Sigmoid colon (tissue), 7 donors: Measurements from ENCODE around the gene ABCC9. TPM values are rescaled to one million over a fixed set of nuclear protein-coding genes. Genes with fewer than 3 reads are reported as not detected.
A peak's percentile ranks its signal among the peaks of the same experiment; 100 is the strongest.

ENCODE experiments used
- DNase-seq: peaks from one replicate; pipeline ENCODE4 v3.0.0-alpha.2; 2019
- H3K27ac ChIP-seq, 4 donors: fragments of 200-600 bp; sonication (generic); one replicate each; pipeline ENCODE4 v1.5.1; 2016 to 2019; ENCODE audit warnings: mild to moderate bottlenecking in 1 of 4
- H3K27me3 ChIP-seq, 3 donors: fragments of 200-600 bp; sonication (generic); one replicate each; pipeline ENCODE4 v1.5.1; 2019; ENCODE audit warnings: mild to moderate bottlenecking in 1 of 3
- H3K36me3 ChIP-seq, 4 donors: fragments of 200-600 bp; sonication (generic); one replicate each; pipeline ENCODE4 v1.5.1; 2016 to 2019
- H3K4me1 ChIP-seq, 4 donors: fragments of 200-600 bp; sonication (generic); one replicate each; pipeline ENCODE4 v1.5.1; 2017 to 2019
- H3K4me3 ChIP-seq, 4 donors: fragments of 200-600 bp; sonication (generic); one replicate each; pipeline ENCODE4 v1.5.1; 2017 to 2019; ENCODE audit warnings: mild to moderate bottlenecking in 2 of 4, moderate library complexity in 1 of 4
- H3K9me3 ChIP-seq, 4 donors: fragments of 200-600 bp in 3 of 4; sonication (generic) in 3 of 4; one replicate each; pipeline versions ENCODE4 v1.5.1 to v1.6.1; 2013 to 2019
- CTCF ChIP-seq, 4 experiments: fragments of 450-650 bp in 3 of 4; fragments of 200-600 bp in 1 of 4; IDR thresholded peaks; one replicate each; pipeline ENCODE4 v1.5.1; 2016 to 2019; ENCODE audit warnings: antibody characterized with exemption in 4 of 4, mild to moderate bottlenecking in 3 of 4, moderate library complexity in 2 of 4
- EP300 ChIP-seq, 4 donors: sonication (generic); formaldehyde crosslinking; IDR thresholded peaks; one replicate each; pipeline ENCODE4 v1.6.1; 2017; ENCODE audit warnings: antibody characterized with exemption in 4 of 4
- POLR2A ChIP-seq, 2 donors: fragments of 450-650 bp; IDR thresholded peaks; one replicate each; pipeline ENCODE4 v1.6.1; 2016; ENCODE audit warnings: antibody characterized with exemption in 2 of 2, mild to moderate bottlenecking in 2 of 2, moderate library complexity in 2 of 2
- POLR2AphosphoS5 ChIP-seq, 4 donors: sonication (generic); formaldehyde crosslinking; IDR thresholded peaks; one replicate each; pipeline ENCODE4 v1.6.1; 2017; ENCODE audit warnings: antibody characterized with exemption in 4 of 4
- WGBS, 2 donors: extraction: QIAGEN DNeasy Blood & Tissue Kit; methylation state at CpG; one replicate each; pipeline ENCODE4 v1.1.7; 2013; 5-methylcytosine and 5-hydroxymethylcytosine counted together
- intact Hi-C: fragments of 100-400 bp; cut with DNase I; formaldehyde crosslinking; loops from one replicate; pipeline ENCODE4 v1.15.1; 2023
- polyA plus RNA-seq, 3 donors: library from polyadenylated mRNA; stranded (reverse); fragments of 200-250 nt; gene quantifications; one replicate each; pipeline ENCODE4 v1.2.3, GENCODE V29; 2013
- total RNA-seq, 4 donors: library from RNA; depleted of rRNA; stranded (reverse); fragments of >200 nt; gene quantifications; one replicate each; pipeline ENCODE4 v1.1.0, GENCODE V29; 2016
- donor health status: healthy with polysubstance abuse.
- donor health status: Bipolar disorder and iron deficiency.
- donor health status: healthy.

Gene ABCC9
- total and polyA plus RNA-seq, 7 donors: 0.23 to 39.2 (median 28.2) TPM

- DNase-seq: no peak
- no peaks in the 10 kb centered on the region for H3K27me3 ChIP-seq
- H3K4me3 ChIP-seq: no peak overlapping the region
- H3K9me3 ChIP-seq: no peaks in the 10 kb centered on the region
- H3K4me1 ChIP-seq: peaks cover 0 to 28% (median 17%) of the 10 kb centered on the region in 4 donors
- intact Hi-C loops: loop anchor here (5.0 kb wide), 1 partner anchor 37 kb away; no protein-coding TSS in a partner anchor
- H3K27ac ChIP-seq: peak overlapping the region in 2 of 4 donors; percentile 17 to 33
- no peak for TF ChIP-seq EP300 (IDR thresholded peaks at IDR 0.05)
- no peak for TF ChIP-seq CTCF (IDR thresholded peaks at IDR 0.05)
- TF ChIP-seq POLR2A (IDR thresholded peaks at IDR 0.05): no peak
- no peak for TF ChIP-seq POLR2AphosphoS5 (IDR thresholded peaks at IDR 0.05)
- no peaks in the 10 kb centered on the region for H3K36me3 ChIP-seq
Measured at GRCh38 chr12:21819678-21820077, 121.5 kb downstream of the ABCC9 start.

GRCh38 chr12:21819236-21819635, 122.0 kb downstream of the ABCC9 start:
- H3K9me3 ChIP-seq: no peaks in the 10 kb centered on the region
- peak overlapping the region in 2 of 4 donors; percentile 17 to 33 for H3K27ac ChIP-seq
- DNase-seq: no peak
- no peak overlapping the region for H3K4me3 ChIP-seq
- intact Hi-C loops: no loop called here
- 8 to 33% methylated on average over 2 of the region's 2 CpGs for WGBS, 2 donors
- H3K4me1 ChIP-seq: peaks cover 0 to 28% (median 17%) of the 10 kb centered on the region in 4 donors
- no peaks in the 10 kb centered on the region for H3K27me3 ChIP-seq
- H3K36me3 ChIP-seq: no peaks in the 10 kb centered on the region
- no peak for TF ChIP-seq CTCF (IDR thresholded peaks at IDR 0.05)
- no peak for TF ChIP-seq EP300 (IDR thresholded peaks at IDR 0.05)
- no peak for TF ChIP-seq POLR2A (IDR thresholded peaks at IDR 0.05)
- no peak for TF ChIP-seq POLR2AphosphoS5 (IDR thresholded peaks at IDR 0.05)

GRCh38 chr12:21818627-21819026, 122.6 kb downstream of the ABCC9 start:
- peak overlapping the region in 1 of 4 donors; percentile 33 for H3K27ac ChIP-seq
- 61 to 62% methylated on average over 2 of the region's 2 CpGs for whole genome bisulfite sequencing, 2 donors

GRCh38 chr12:21815306-21816062, 125.7 kb downstream of the ABCC9 start:
- no peaks in the 10 kb centered on the region for H3K27me3 ChIP-seq

More at GRCh38 chr12:21818627-21819026, 122.6 kb downstream of the ABCC9 start:
- intact Hi-C loops: no loop called here
- H3K9me3 ChIP-seq: no peaks in the 10 kb centered on the region
- no peaks in the 10 kb centered on the region for H3K27me3 ChIP-seq
- TF ChIP-seq POLR2A (IDR thresholded peaks at IDR 0.05): no peak
- no peak for TF ChIP-seq CTCF (IDR thresholded peaks at IDR 0.05)
- TF ChIP-seq EP300 (IDR thresholded peaks at IDR 0.05): no peak
- no peak for TF ChIP-seq POLR2AphosphoS5 (IDR thresholded peaks at IDR 0.05)
- H3K4me1 ChIP-seq: peaks cover 0 to 28% (median 17%) of the 10 kb centered on the region in 4 donors
- H3K4me3 ChIP-seq: no peak overlapping the region
- H3K36me3 ChIP-seq: no peaks in the 10 kb centered on the region
- DNase-seq: no peak

More at GRCh38 chr12:21815306-21816062, 125.7 kb downstream of the ABCC9 start:
- intact Hi-C loops: no loop called here
- H3K9me3 ChIP-seq: no peaks in the 10 kb centered on the region
- TF ChIP-seq POLR2AphosphoS5 (IDR thresholded peaks at IDR 0.05): no peak
- no peak for TF ChIP-seq EP300 (IDR thresholded peaks at IDR 0.05)
- TF ChIP-seq POLR2A (IDR thresholded peaks at IDR 0.05): no peak
- no peak for TF ChIP-seq CTCF (IDR thresholded peaks at IDR 0.05)
- H3K4me1 ChIP-seq: peaks cover 0 to 19% (median 15%) of the 10 kb centered on the region in 4 donors
- 89 to 90% methylated on average over 1 of the region's 1 CpG for WGBS, 2 donors
- no peak for DNase-seq
- H3K36me3 ChIP-seq: no peaks in the 10 kb centered on the region
- H3K4me3 ChIP-seq: no peak overlapping the region
- H3K27ac ChIP-seq: no peak overlapping the region
